WERI-Rb-1 (cell line): ENCODE results near the gene IL17A.

Experiments
- DNase-seq: peaks from one replicate; pipeline ENCODE4 v3.0.0-alpha.2; 2020
- H3K27ac ChIP-seq: fragments of 250-450 bp; sonication (Bioruptor Pico); 2 replicates; pipeline ENCODE4 v1.5.1; 2020; ENCODE audit warnings: mild to moderate bottlenecking, moderate library complexity
- H3K27me3 ChIP-seq: fragments of 250-450 bp; sonication (Bioruptor Pico); 2 replicates; pipeline ENCODE4 v1.5.1; 2021; ENCODE audit warnings: mild to moderate bottlenecking, low read depth, moderate library complexity; ENCODE audit not compliant: insufficient read depth, severe bottlenecking
- H3K36me3 ChIP-seq: fragments of 250-450 bp; sonication (Bioruptor Pico); 2 replicates; pipeline ENCODE4 v1.5.1; 2020; ENCODE audit warnings: mild to moderate bottlenecking, moderate library complexity
- H3K4me3 ChIP-seq: 2 replicates; pipeline ENCODE4 v1.5.1; 2011; ENCODE audit warnings: low read depth, mild to moderate bottlenecking, control low read depth, low read length
- H3K9me3 ChIP-seq: fragments of 250-450 bp; sonication (Bioruptor Pico); 2 replicates; pipeline ENCODE4 v1.5.1; 2021; ENCODE audit warnings: mild to moderate bottlenecking, moderate library complexity; ENCODE audit not compliant: severe bottlenecking
- CTCF ChIP-seq: IDR thresholded peaks from 2 replicates; pipeline ENCODE4 v1.5.1; 2011; ENCODE audit warnings: low read depth, mild to moderate bottlenecking, control low read depth, inconsistent platforms, low read length

Gene IL17A

DNA sequence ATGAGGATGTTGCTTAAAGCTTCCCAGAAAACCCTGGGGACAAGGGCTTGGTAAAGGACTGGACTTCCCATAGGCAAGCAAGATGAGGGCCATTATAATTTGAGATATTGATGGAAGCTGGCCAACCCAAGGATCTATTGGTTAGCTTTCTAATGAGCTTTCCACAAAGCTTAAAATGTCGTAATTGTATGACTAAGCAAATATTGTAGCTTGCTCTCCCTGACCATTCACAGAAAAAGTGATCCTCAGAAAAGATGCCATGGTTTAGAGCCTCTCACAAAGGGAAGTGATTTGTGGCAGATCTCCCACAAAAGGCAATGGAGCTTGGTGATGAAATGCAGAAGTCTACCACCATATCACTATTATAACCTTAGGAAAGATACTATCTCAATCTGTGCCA, 44.5 kb downstream of the IL17A start:
- TF ChIP-seq CTCF = no peak
- Histone ChIP-seq H3K27me3 (no peaks in the 10 kb centered on the region), H3K27ac (no peak overlapping the region), H3K9me3 (no peaks in the 10 kb centered on the region), H3K4me3 (no peak overlapping the region), H3K36me3 (no peaks in the 10 kb centered on the region)
- no peak for DNase-seq

GRCh38 chr6:52231406-52232127, 45.4 kb downstream of the IL17A start:
- Histone ChIP-seq H3K36me3 (no peaks in the 10 kb centered on the region), H3K4me3 (no peak overlapping the region), H3K27me3 (no peaks in the 10 kb centered on the region), H3K27ac (no peak overlapping the region), H3K9me3 (no peaks in the 10 kb centered on the region)
- DNase-seq = no peak
- no peak for TF ChIP-seq CTCF

- H3K36me3 ChIP-seq = no peaks in the 10 kb centered on the region
- no peak overlapping the region for H3K27ac ChIP-seq
- no peak overlapping the region for H3K4me3 ChIP-seq
- no peak for DNase-seq
- TF ChIP-seq CTCF = no peak
- no peaks in the 10 kb centered on the region for H3K9me3 ChIP-seq
- H3K27me3 ChIP-seq = no peaks in the 10 kb centered on the region
These were observed 46.8 kb downstream of the IL17A start for GRCh38 chr6:52233005-52233404.

DNA sequence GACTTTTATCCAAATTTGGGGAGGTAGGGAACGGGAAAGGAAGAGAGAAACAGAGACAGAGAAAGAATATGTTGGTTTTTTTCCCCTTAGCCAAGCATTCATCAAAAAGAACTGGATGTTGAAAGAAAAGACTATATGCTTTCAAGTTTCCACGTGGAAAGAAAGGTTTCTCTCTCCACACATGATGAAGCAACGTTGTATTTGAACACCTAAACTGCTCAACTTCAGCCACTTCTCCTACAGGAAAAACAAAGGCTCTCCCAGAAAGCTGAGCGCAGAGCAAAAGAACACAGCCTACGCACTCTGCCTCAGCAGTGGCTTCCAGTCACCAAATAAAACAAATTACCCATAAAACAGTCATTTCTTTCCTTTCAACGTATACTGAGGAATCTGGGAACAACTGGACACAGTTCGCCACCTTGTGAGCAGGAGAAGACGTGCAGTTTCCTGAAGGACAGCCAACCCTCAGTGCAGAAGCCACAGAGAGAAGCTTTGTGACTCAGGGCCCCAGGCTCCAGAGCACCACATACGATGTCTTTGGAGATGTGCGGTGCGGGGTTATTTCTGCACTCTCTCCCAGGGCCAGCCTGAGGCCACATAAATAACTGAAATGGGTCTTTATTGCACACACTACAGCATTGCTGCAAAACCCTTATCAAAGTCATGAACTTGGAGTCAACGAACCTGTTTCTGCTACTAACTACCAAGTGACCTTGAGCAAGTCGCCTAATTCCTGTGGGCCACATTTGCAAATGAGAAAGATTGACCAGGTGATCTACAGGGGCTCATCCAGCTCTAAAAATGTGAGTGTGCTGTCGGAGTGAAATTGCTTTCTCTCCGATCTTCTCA, 48.0 kb downstream of the IL17A start:
- TF ChIP-seq CTCF = peak; percentile 93
- Histone ChIP-seq H3K4me3 (no peak overlapping the region), H3K27ac (no peak overlapping the region), H3K36me3 (no peaks in the 10 kb centered on the region), H3K27me3 (no peaks in the 10 kb centered on the region), H3K9me3 (no peaks in the 10 kb centered on the region)
- DNase-seq = peak; percentile 76
